ENCODE measurements around the gene NKAIN2. TPM values are rescaled to one million over a fixed set of nuclear protein-coding genes. Genes with fewer than 3 reads are reported as not detected.

Gene NKAIN2
- total RNA-seq, 1 experiment from 2014 or later, result not detected

- TF ChIP-seq ATF3 (IDR thresholded peaks at IDR 0.05) (no peak), ZBTB33 (IDR thresholded peaks at IDR 0.05; ENCODE audit: extremely low read depth, insufficient replicate concordance, low read length) (no peak), ZNF274 (IDR thresholded peaks at IDR 0.05; ENCODE audit: low read depth, low read length) (no peak), ELF1 (IDR thresholded peaks at IDR 0.05; ENCODE audit: borderline replicate concordance, low read depth) (no peak), SRF (IDR thresholded peaks at IDR 0.05; ENCODE audit: low read depth) (no peak)
Measured at GRCh38 chr6:124190256-124190655, 386.6 kb downstream of the NKAIN2 start (continued).

GRCh38 chr6:124193132-124193531 is 389.5 kb downstream of the NKAIN2 start:
- Histone ChIP-seq H3K27ac (ENCODE audit: low read depth, low read length) (no peak overlapping the region), H3K27me3 (ENCODE audit: insufficient read depth, low read length) (no peaks in the 10 kb centered on the region; the same call in 1 of the 2 replicates), H3K4me1 (ENCODE audit: control insufficient read depth in 1 of 2, insufficient read depth in 2 of 2, low read length in 2 of 2) (no peaks in the 10 kb centered on the region), H3K4me3 (replicated peaks in 1 of 2; ENCODE audit: low read depth in 1 of 2, low read length in 2 of 2) (no peak overlapping the region), H3K4me2 (ENCODE audit: low read length) (no peak overlapping the region), H3K9ac (ENCODE audit: low read length) (no peak overlapping the region), H3K79me2 (ENCODE audit: insufficient read depth, low read length) (no peaks in the 10 kb centered on the region), H4K20me1 (ENCODE audit: insufficient read depth) (no peaks in the 10 kb centered on the region), H3K9me2 (ENCODE audit: insufficient read depth) (no peaks in the 10 kb centered on the region), H2AFZ (ENCODE audit: low read depth, low read length, poor library complexity, severe bottlenecking) (no peak overlapping the region), H3K36me3 (ENCODE audit: control insufficient read depth in 1 of 2, insufficient read depth in 2 of 2, low read length in 2 of 2) (no peaks in the 10 kb centered on the region), H3K9me3 (ENCODE audit: control insufficient read depth in 1 of 2, insufficient read depth in 1 of 2, low read depth in 1 of 2, low read length in 2 of 2) (no peaks in the 10 kb centered on the region)
- RAD21 ChIA-PET (ENCODE audit: low non-redundant PET in 1 of 2, low total read pairs in 2 of 2, uncharacterized antibody in 2 of 2, unreplicated experiment in 2 of 2), result no interaction called here
- POLR2A ChIA-PET, result no interaction called here
- DNase-seq (ENCODE audit: low read depth, low spot score) (no peak), ATAC-seq (no peak)
- CTCF ChIA-PET, result no interaction called here
- TF ChIP-seq ZFX (IDR thresholded peaks at IDR 0.05) (no peak), MAX (IDR thresholded peaks at IDR 0.05) (no peak), EZH2phosphoT487 (IDR thresholded peaks at IDR 0.05; ENCODE audit: borderline replicate concordance) (no peak), REST (IDR thresholded peaks at IDR 0.05; ENCODE audit: low read depth) (no peak), EGR1 (IDR thresholded peaks at IDR 0.05; ENCODE audit: low read depth) (no peak), POLR2A (IDR thresholded peaks at IDR 0.05; ENCODE audit: borderline replicate concordance, extremely low read depth, insufficient read depth, insufficient read length) (no peak), ZBTB33 (IDR thresholded peaks at IDR 0.05; ENCODE audit: extremely low read depth, insufficient replicate concordance, low read length) (no peak), CTCF (IDR thresholded peaks at IDR 0.05 in 2 of 3, conservative IDR thresholded peaks at IDR 0.05 in 1 of 3; ENCODE audit: borderline replicate concordance in 1 of 3, insufficient read depth in 1 of 3, low read depth in 2 of 3, low read length in 2 of 3) (no peak)
- intact Hi-C loops (cut with micrococcal nuclease), result no loop called here
- no TSS peak for BruUV-seq (replicated peaks)
